Measurements from ENCODE around the gene ZBTB40. TPM values are rescaled to one million over a fixed set of nuclear protein-coding genes. Genes with fewer than 3 reads are reported as not detected.

Gene ZBTB40
- total RNA-seq, 1 experiment from 2014 or later, result 19.5 TPM

GRCh38 chr1:22540337-22540736, 88.7 kb downstream of the ZBTB40 start:
- POLR2A ChIA-PET, result no interaction called here
- intact Hi-C loops (cut with micrococcal nuclease), result no loop called here
- CTCF ChIA-PET, result no interaction called here

More at GRCh38 chr1:22540337-22540736, 88.7 kb downstream of the ZBTB40 start:
- Histone ChIP-seq H3K4me1 (ENCODE audit: control insufficient read depth in 1 of 2, insufficient read depth in 2 of 2, low read length in 2 of 2) (no peaks in the 10 kb centered on the region), H3K79me2 (ENCODE audit: insufficient read depth, low read length) (no peaks in the 10 kb centered on the region), H3K9ac (ENCODE audit: low read length) (no peak overlapping the region), H3K9me2 (ENCODE audit: insufficient read depth) (no peaks in the 10 kb centered on the region), H4K20me1 (ENCODE audit: insufficient read depth) (no peaks in the 10 kb centered on the region), H3K27ac (ENCODE audit: low read depth, low read length) (no peak overlapping the region), H3K36me3 (ENCODE audit: control insufficient read depth in 1 of 2, insufficient read depth in 2 of 2, low read length in 2 of 2) (no peaks in the 10 kb centered on the region), H3K27me3 (ENCODE audit: insufficient read depth, low read length) (no peaks in the 10 kb centered on the region), H3K9me3 (ENCODE audit: control insufficient read depth in 1 of 2, insufficient read depth in 1 of 2, low read depth in 1 of 2, low read length in 2 of 2) (no peaks in the 10 kb centered on the region), H3K4me3 (replicated peaks in 1 of 2; ENCODE audit: low read depth in 1 of 2, low read length in 2 of 2) (no peak overlapping the region), H3K4me2 (ENCODE audit: low read length) (no peak overlapping the region), H2AFZ (ENCODE audit: low read depth, low read length, poor library complexity, severe bottlenecking) (no peak overlapping the region)
- BruUV-seq (replicated peaks), result no TSS peak
- TF ChIP-seq FOSL1 (IDR thresholded peaks at IDR 0.05; ENCODE audit: low read depth) (no peak), EZH2phosphoT487 (IDR thresholded peaks at IDR 0.05; ENCODE audit: borderline replicate concordance) (no peak), ZNF274 (IDR thresholded peaks at IDR 0.05; ENCODE audit: low read depth, low read length) (no peak), SIN3A (IDR thresholded peaks at IDR 0.05; ENCODE audit: low read depth) (no peak), JUND (IDR thresholded peaks at IDR 0.05) (no peak), CTCF (IDR thresholded peaks at IDR 0.05 in 2 of 3, conservative IDR thresholded peaks at IDR 0.05 in 1 of 3; ENCODE audit: borderline replicate concordance in 1 of 3, insufficient read depth in 1 of 3, low read depth in 2 of 3, low read length in 2 of 3) (no peak), EGR1 (IDR thresholded peaks at IDR 0.05; ENCODE audit: low read depth) (no peak), ELF1 (IDR thresholded peaks at IDR 0.05; ENCODE audit: borderline replicate concordance, low read depth) (no peak), POLR2A (IDR thresholded peaks at IDR 0.05; ENCODE audit: borderline replicate concordance, extremely low read depth, insufficient read depth, insufficient read length) (no peak), REST (IDR thresholded peaks at IDR 0.05; ENCODE audit: low read depth) (no peak), MAX (IDR thresholded peaks at IDR 0.05) (no peak), SP1 (IDR thresholded peaks at IDR 0.05; ENCODE audit: low read depth) (no peak), RAD21 (IDR thresholded peaks at IDR 0.05; ENCODE audit: low read depth) (no peak), CBX3 (IDR thresholded peaks at IDR 0.05; ENCODE audit: low read depth) (no peak), EZH2 (IDR thresholded peaks at IDR 0.05) (no peak), YY1 (IDR thresholded peaks at IDR 0.05; ENCODE audit: extremely low read depth, insufficient replicate concordance, low read depth, low read length) (no peak), CEBPB (IDR thresholded peaks at IDR 0.05; ENCODE audit: low read depth) (no peak)
- ATAC-seq (no peak), DNase-seq (ENCODE audit: low read depth, low spot score) (no peak)
- RAD21 ChIA-PET (ENCODE audit: low non-redundant PET in 1 of 2, low total read pairs in 2 of 2, uncharacterized antibody in 2 of 2, unreplicated experiment in 2 of 2), result no interaction called here

All from HCT116 (cell line).